GM18868 (cell line): ENCODE results near the gene SLC7A9.
"Not testable (repeated sequence)": the region's sequence is repeated elsewhere in the genome, so short reads cannot be mapped to it uniquely, and the experiment has no call there.

Experiments used
- ATAC-seq: cut with Tn5 transposase; IDR thresholded peaks from one replicate; pipeline ENCODE4 v1.9.1; 2021; ENCODE audit warnings: mild to moderate bottlenecking, moderate library complexity; ENCODE audit not compliant: unreplicated experiment

Gene SLC7A9

GRCh38 chr19:32808236-32808635, 61.3 kb downstream of the SLC7A9 start:
- ATAC-seq = no peak

DNA sequence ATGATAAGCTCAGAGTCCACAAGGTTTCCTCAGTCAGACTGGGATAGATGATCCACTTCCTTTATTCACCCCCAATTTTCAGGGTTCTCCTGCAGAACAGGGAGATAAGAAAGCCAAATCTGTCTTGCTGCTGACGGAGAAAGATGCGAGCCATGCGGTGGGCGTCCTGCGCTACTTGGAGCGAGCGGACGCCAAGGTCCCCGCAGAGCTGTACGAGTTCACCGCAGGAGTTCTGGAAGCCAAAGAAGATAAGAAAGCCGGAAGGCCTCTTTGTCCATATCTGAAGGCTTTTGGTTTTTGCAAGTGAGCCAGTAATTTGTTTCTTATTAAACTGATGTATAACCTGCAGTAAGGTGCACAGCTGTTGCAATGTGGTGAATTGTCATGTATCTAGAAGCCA, 66.7 kb downstream of the SLC7A9 start:
- ATAC-seq = no peak

GRCh38 chr19:32800754-32801153, 68.8 kb downstream of the SLC7A9 start:
- ATAC-seq = no peak

GRCh38 chr19:32800191-32800590, 69.4 kb downstream of the SLC7A9 start:
- ATAC-seq = no peak

GRCh38 chr19:32798201-32798600, 71.4 kb downstream of the SLC7A9 start:
- ATAC-seq = no peak

DNA sequence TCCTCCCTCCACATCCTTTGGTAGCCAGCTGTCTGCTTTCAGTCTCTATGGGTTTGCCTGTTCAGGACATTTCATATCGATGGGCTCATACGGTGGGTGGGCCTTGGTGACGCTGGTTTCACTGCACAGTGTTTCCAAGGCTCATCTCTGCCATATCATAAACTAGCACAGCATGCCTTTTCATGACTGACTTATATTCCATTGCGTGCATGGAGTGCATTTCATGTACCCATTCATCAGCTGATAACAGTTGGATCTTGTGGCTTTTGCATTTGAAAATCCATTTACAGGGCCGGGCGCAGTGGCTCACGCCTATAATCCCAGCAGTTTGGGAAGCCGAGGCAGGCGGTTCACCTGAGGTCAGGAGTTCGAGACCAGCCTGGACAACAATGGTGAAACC, 80.1 kb downstream of the SLC7A9 start:
- ATAC-seq = no peak

GRCh38 chr19:32787895-32788294, 81.7 kb downstream of the SLC7A9 start:
- not testable (repeated sequence) for ATAC-seq

- not testable (repeated sequence) for ATAC-seq
Observed at GRCh38 chr19:32787161-32787813, 82.3 kb downstream of the SLC7A9 start.

DNA sequence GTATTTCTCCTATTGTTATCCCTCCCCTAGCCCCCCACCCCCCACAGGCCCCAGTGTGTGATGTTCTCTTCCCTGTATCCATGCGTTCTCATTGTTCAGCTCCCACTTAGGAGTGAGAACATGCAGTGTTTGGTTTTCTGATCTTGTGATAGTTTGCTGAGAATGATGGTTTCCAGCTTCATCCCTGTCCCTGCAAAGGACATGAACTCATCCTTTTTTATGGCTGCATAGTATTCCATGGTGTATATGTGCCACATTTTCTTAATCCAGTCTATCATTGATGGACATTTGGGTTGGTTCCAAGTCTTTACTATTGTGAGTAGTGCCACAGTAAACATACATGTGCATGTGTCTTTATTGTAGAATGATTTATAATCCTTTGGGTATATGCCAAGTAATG, 87.5 kb downstream of the SLC7A9 start:
- ATAC-seq = not testable (repeated sequence)

DNA sequence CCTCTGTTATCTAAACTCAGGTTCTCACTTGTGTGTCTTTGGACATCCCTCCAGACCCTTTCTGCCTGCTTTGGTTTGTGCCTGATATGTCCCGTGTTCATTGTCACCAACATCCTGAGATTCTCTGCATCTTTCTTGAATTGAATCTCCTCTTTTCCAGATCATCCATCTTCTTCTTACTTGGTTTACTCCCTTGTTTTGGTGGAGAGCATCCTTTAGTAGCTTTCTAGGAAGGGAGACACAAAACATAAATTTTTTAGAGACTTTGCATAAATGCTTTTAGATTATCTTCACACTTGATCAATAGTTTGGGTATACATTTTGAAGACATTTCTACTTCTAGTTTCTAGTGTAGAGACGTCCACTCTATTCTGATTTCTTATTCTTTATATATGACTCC, 88.3 kb downstream of the SLC7A9 start:
- ATAC-seq = no peak
